ENCODE measurements around the gene VAMP8. TPM values are rescaled to one million over a fixed set of nuclear protein-coding genes. Genes with fewer than 3 reads are reported as not detected.
A peak's percentile ranks its signal among the peaks of the same experiment; 100 is the strongest.

Gene VAMP8
- total and polyA plus RNA-seq, 10 of the 15 experiments (the other 5 are each of a cell fraction or from before 2014, with no cell fraction given), result 93.6 to 744 (median 217) TPM

DNA sequence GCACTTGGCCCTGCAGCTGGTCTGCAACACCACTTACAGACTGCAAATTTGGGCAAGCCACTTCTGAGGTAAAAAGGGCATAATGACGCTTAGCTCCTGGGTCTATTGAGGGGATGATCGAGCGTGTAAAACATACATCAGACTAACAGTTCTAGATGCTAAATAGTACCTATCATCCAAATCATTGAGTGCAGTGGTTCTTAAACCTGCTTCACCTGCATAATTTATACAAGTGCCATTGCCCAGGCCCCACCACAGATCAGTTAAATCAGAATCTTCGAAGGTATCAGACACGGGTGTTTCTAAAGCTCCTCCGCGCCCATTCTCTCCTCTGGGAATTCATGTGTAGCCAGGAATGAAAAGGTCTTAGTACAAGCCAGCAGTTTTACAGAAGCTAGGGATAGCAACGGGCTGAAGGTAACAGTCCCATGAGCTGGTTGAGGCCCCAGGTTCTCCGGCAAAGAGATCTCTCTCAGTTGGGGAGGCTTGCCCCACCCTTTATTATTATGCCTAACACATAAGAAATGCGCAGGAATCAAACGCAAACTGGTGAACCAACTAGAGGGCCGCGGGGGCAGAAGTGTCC is 17.4 kb downstream of the VAMP8 start:
- ChIA-PET POLR2A (interaction anchor here (0.6 to 3.8 kb wide), 18 partner anchors 8 to 241 kb away, joined by 3 to 57 read pairs (median 4); partner anchors contain the start of genes C2orf68, ELMOD3, GGCX and MAT2A), RAD21 (ENCODE audit: unreplicated experiment) (interaction anchor here (1.0 to 2.2 kb wide), 8 partner anchors 10 to 205 kb away, joined by 3 to 9 read pairs (median 6); partner anchors contain the start of genes MAT2A, SH2D6 and VAMP8), SMC1A (ENCODE audit: uncharacterized antibody, unreplicated experiment) (interaction anchor here (0.7 to 3.2 kb wide), 11 partner anchors 8 to 175 kb away, joined by 3 to 20 read pairs (median 6); partner anchors contain the start of genes C2orf68, GGCX, MAT2A and SH2D6), CTCF (interaction anchor here (0.6 to 1.7 kb wide), 9 partner anchors 9 to 599 kb away, joined by 3 to 7 read pairs (median 5); no protein-coding TSS in a partner anchor)
- Histone ChIP-seq H3K4me2 (ENCODE audit: control insufficient read depth, insufficient read depth) (peak overlapping the region; percentile 86), H3K27ac (ENCODE audit: control insufficient read depth, insufficient read depth) (peak overlapping the region; percentile 89), H3K9ac (ENCODE audit: control insufficient read depth, insufficient read depth, low read length) (peak overlapping the region; percentile 95), H3K4me1 (ENCODE audit: control insufficient read depth, insufficient read depth, low read length) (peaks cover 9% of the 10 kb centered on the region), H4K20me1 (ENCODE audit: control insufficient read depth, insufficient read depth) (no peaks in the 10 kb centered on the region), H3K4me3 (peak overlapping the region; percentile 97), H2AFZ (ENCODE audit: control insufficient read depth, low read depth, low read length) (peak overlapping the region; percentile 82), H3K27me3 (replicated peaks in 1 of 2; ENCODE audit: control insufficient read depth in 2 of 2, insufficient read depth in 2 of 2, low read length in 1 of 2) (no peaks in the 10 kb centered on the region), H3K9me3 (replicated peaks; ENCODE audit: control insufficient read depth, insufficient read depth, low read length) (no peaks in the 10 kb centered on the region), H3K79me2 (ENCODE audit: control insufficient read depth, insufficient read depth, low read length) (peaks cover 28% of the 10 kb centered on the region), H3K36me3 (ENCODE audit: control insufficient read depth in 2 of 2, insufficient read depth in 2 of 2, low read length in 1 of 2) (peaks cover 0 to 14% of the 10 kb centered on the region in 2 experiments; a peak in 3 of 4 replicates)
- in situ Hi-C loops (cut with MboI), result no loop called here
- TSS peak; percentile 99 for BruUV-seq (replicated peaks)
- intact Hi-C loops (cut with micrococcal nuclease; ENCODE audit: unreplicated experiment), result no loop called here
- FAIRE-seq, result no peak
- ATAC-seq, result no peak
- 17% methylated on average over 13 of the region's 13 CpGs for WGBS (ENCODE audit: insufficient coverage, insufficient replicate concordance, low lambda C conversion rate, missing lambda C conversion rate)
- no peak for DNase-seq (ENCODE audit: low read depth, low spot score)
- no peak for TF ChIP-seq BHLHE40 (IDR thresholded peaks at IDR 0.05; ENCODE audit: borderline replicate concordance in 1 of 2, low read depth in 2 of 2, low read length in 1 of 2)
- TF ChIP-seq MEF2B (IDR thresholded peaks at IDR 0.05; ENCODE audit: partially characterized antibody, poor library complexity, severe bottlenecking), result no peak
- no peak for TF ChIP-seq NR2C1 (IDR thresholded peaks at IDR 0.05)
- TF ChIP-seq, protein P1, sequence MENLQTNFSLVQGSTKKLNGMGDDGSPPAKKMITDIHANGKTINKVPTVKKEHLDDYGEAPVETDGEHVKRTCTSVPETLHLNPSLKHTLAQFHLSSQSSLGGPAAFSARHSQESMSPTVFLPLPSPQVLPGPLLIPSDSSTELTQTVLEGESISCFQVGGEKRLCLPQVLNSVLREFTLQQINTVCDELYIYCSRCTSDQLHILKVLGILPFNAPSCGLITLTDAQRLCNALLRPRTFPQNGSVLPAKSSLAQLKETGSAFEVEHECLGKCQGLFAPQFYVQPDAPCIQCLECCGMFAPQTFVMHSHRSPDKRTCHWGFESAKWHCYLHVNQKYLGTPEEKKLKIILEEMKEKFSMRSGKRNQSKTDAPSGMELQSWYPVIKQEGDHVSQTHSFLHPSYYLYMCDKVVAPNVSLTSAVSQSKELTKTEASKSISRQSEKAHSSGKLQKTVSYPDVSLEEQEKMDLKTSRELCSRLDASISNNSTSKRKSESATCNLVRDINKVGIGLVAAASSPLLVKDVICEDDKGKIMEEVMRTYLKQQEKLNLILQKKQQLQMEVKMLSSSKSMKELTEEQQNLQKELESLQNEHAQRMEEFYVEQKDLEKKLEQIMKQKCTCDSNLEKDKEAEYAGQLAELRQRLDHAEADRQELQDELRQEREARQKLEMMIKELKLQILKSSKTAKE (IDR thresholded peaks at IDR 0.05; ENCODE audit: low read depth, poor library complexity, severe bottlenecking), result no peak
- TF ChIP-seq, protein P2, sequence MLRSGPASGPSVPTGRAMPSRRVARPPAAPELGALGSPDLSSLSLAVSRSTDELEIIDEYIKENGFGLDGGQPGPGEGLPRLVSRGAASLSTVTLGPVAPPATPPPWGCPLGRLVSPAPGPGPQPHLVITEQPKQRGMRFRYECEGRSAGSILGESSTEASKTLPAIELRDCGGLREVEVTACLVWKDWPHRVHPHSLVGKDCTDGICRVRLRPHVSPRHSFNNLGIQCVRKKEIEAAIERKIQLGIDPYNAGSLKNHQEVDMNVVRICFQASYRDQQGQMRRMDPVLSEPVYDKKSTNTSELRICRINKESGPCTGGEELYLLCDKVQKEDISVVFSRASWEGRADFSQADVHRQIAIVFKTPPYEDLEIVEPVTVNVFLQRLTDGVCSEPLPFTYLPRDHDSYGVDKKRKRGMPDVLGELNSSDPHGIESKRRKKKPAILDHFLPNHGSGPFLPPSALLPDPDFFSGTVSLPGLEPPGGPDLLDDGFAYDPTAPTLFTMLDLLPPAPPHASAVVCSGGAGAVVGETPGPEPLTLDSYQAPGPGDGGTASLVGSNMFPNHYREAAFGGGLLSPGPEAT (IDR thresholded peaks at IDR 0.05; ENCODE audit: low read depth), result no peak
- no peak for TF ChIP-seq STAT1 (conservative IDR thresholded peaks at IDR 0.05)
- TF ChIP-seq E4F1 (IDR thresholded peaks at IDR 0.05; ENCODE audit: borderline replicate concordance, partially characterized antibody), result no peak
- TF ChIP-seq STAT3 (IDR thresholded peaks at IDR 0.05; ENCODE audit: low read depth, low read length), result no peak
- TF ChIP-seq BCLAF1 (IDR thresholded peaks at IDR 0.05), result no peak
- TF ChIP-seq WRNIP1 (IDR thresholded peaks at IDR 0.05; ENCODE audit: borderline replicate concordance, low read depth, low read length), result no peak

Measured in GM12878 (cell line).